ENCODE results near the gene CD86.
A peak's percentile ranks its signal among the peaks of the same experiment; 100 is the strongest.

The CD86 gene

GRCh38 chr3:122101646-122102045 lies 46.5 kb downstream of the CD86 start:
- DNase-seq (ENCODE audit: extremely low read depth, low read depth), result peak; percentile 5
- peak; percentile 44 for TF ChIP-seq CTCF (IDR thresholded peaks at IDR 0.05; ENCODE audit: low read depth, low read length)

DNA sequence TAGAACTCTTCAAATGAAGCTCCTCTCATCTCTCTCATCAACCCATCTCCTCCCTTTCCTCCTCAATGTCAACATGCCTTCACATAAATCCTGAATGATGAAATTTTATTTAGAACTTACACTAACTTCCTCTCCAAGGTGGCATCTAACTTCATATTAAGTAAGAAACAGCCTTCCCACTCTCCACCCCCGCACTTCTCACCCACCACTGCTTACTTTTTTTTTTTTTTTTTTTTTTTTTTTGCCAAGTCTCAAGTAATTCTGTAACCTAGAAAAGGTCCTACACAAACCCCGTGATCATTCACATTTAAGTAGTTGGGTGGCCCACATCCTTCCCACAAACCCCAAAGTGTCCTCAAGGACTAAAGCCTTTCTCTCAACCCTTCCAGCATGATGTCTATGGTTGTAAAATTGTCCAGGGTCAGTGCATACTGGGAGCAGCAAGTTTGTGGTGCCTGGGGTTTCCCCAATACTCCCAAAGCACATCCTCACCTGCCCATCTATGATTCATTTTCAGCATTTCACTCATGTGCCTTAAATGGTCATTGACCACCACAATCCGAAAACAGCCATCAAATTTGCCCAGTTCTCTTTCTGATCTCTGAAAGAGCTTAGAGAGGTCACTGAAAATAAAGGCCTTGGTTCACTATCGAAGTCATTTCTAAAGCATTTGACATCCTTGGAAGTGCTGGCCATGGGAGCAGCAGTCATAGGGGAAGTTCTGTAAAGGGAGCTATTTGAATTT lies 47.2 kb downstream of the CD86 start:
- DNase-seq (ENCODE audit: extremely low read depth, low read depth), result no peak
- TF ChIP-seq CTCF (IDR thresholded peaks at IDR 0.05; ENCODE audit: low read depth, low read length), result no peak

DNA sequence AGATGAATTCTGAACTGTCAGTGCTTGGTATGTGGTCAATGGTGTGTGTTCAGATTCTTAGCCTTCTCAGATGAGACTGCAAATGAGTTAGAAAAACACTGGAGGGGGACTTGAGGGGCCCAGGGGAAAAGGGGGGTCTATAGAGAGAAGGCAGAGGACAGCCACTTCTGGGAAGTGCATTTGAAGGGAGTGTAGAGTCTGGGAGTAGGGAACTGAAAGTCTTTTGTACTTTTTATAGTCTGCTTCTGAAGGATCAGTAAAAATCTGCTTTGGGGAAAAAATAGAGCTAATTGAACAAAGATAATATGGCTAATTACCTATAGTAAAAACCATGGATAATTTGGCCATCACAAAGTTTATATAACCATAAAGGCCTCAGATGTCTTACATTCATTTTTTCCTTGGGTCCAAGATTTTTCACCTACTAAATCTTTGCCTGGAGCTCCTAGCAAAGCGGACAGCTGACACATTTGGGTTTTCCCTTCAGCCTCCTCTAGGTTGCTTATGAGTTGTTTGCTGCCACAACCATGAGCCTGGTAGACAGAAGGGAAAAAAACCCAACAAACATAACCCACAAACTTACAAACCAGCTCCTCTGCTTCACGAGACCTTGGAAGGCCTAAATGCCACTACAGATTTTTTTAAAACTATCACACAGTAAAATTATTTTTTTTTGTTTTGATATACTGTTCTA lies 48.8 kb downstream of the CD86 start:
- DNase-seq (ENCODE audit: extremely low read depth, low read depth), result no peak
- no peak for TF ChIP-seq CTCF (IDR thresholded peaks at IDR 0.05; ENCODE audit: low read depth, low read length)

DNA sequence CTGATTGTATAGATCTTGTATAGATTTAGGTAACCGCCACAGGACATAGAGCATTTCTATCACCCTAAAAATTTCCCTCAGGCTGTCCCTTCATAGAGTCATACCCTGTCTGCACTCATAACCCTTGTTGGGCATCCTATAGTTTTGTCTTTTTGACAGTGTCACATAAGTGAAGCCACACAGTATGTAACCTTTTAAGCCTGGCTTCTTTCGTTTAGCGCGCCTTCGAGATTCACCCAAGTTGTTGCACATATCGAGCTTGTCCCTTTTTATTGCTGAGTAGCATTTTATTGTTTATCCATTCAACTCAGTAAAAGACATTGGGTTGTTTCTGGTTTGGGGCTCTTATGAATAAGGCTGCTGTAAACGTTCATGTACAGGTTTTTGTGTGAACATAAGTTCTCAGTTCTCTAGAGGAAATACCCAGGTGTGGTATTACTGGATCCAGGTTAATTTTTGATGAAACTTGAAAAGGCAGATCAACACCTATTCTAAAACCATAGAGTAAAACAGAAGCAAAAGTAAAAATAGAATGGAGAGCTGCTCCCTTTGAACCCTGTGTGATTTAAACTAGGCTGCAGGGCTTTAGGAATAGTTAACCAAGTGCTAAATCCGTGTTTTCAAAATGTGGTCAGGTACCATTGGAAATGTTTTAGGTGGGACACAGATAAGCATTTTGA lies 49.5 kb downstream of the CD86 start:
- no peak for TF ChIP-seq CTCF (IDR thresholded peaks at IDR 0.05; ENCODE audit: low read depth, low read length)
- DNase-seq (ENCODE audit: extremely low read depth, low read depth), result no peak

DNA sequence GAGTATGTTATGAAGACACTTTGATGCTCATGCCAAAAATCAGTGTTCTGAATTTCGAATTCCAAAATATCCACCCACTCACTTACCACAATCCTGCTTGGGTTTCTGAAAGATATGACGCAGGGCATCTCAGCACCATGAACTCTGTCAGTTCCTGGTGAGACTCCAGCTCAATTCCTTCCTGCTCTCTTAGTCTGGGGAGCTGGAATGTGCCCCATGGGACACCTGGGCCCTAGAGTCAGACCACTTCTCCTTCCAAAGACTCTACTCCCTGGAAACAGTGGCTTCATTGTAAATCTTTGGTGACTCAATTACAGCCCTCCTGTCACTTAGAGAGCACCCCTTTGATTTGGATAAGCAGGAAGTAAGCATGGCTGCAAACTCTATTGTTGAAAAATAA lies 50.5 kb downstream of the CD86 start:
- TF ChIP-seq CTCF (IDR thresholded peaks at IDR 0.05; ENCODE audit: low read depth, low read length), result no peak
- no peak for DNase-seq (ENCODE audit: extremely low read depth, low read depth)

- DNase-seq (ENCODE audit: extremely low read depth, low read depth), result no peak
- TF ChIP-seq CTCF (IDR thresholded peaks at IDR 0.05; ENCODE audit: low read depth, low read length), result no peak
Observed at GRCh38 chr3:122107171-122107570, 52.0 kb downstream of the CD86 start.

GRCh38 chr3:122111974-122112373 lies 56.8 kb downstream of the CD86 start:
- DNase-seq (ENCODE audit: extremely low read depth, low read depth), result no peak
- TF ChIP-seq CTCF (IDR thresholded peaks at IDR 0.05; ENCODE audit: low read depth, low read length), result no peak
